Posterior cingulate gyrus (tissue), 11 donors: ENCODE measurements around the gene CREB3L1.

Experiments
- DNase-seq, 10 donors: peaks; one replicate each; pipeline versions ENCODE4 v3.0.0 to v3.0.0-alpha.2; 2020 to 2021; ENCODE audit warnings: mixed read lengths in 3 of 10
- intact Hi-C: fragments of 100-400 bp; cut with DNase I; formaldehyde crosslinking; loops from one replicate; pipeline ENCODE4 v1.15.1; 2023

The CREB3L1 gene

GRCh38 chr11:46337626-46338345 lies 60.3 kb downstream of the CREB3L1 start:
- no peak for DNase-seq
- intact Hi-C loops: no loop called here

GRCh38 chr11:46338636-46338987 lies 61.1 kb downstream of the CREB3L1 start:
- intact Hi-C loops: no loop called here
- no peak for DNase-seq

GRCh38 chr11:46338988-46339666 lies 61.7 kb downstream of the CREB3L1 start:
- intact Hi-C loops: no loop called here
- peak in 2 of 10 donors; percentile 84 to 91 for DNase-seq

GRCh38 chr11:46339816-46340215 lies 62.4 kb downstream of the CREB3L1 start:
- DNase-seq: no peak
- intact Hi-C loops: no loop called here

GRCh38 chr11:46341454-46341853 lies 64.0 kb downstream of the CREB3L1 start:
- DNase-seq: no peak
- intact Hi-C loops: no loop called here

- intact Hi-C loops: no loop called here
- peak in 1 of 10 donors; percentile 87 for DNase-seq
Measured at GRCh38 chr11:46342239-46342638, 64.8 kb downstream of the CREB3L1 start.

GRCh38 chr11:46343520-46343919 lies 66.1 kb downstream of the CREB3L1 start:
- intact Hi-C loops: no loop called here
- DNase-seq: no peak

GRCh38 chr11:46345131-46345597 lies 67.7 kb downstream of the CREB3L1 start:
- intact Hi-C loops: loop anchor here (5.0 kb wide), 1 partner anchor 103 kb away; no protein-coding TSS in a partner anchor
- DNase-seq: peak in 1 of 10 donors; percentile 79

GRCh38 chr11:46345881-46346484 lies 68.5 kb downstream of the CREB3L1 start:
- no peak for DNase-seq
- intact Hi-C loops: loop anchor here (5.0 kb wide), 1 partner anchor 104 kb away; no protein-coding TSS in a partner anchor

GRCh38 chr11:46346886-46347636 lies 69.6 kb downstream of the CREB3L1 start, which contains the start of gene DGKZ:
Gene DGKZ, plus strand, starts transcription at chr11:46347463. Its CDS starts 197 bp downstream, at chr11:46347660.
- intact Hi-C loops: loop anchor here (1.0 to 5.0 kb wide), 2 partner anchors 20 to 105 kb away; no protein-coding TSS in a partner anchor
- DNase-seq: peak; percentile 73 to 99 (median 89)

- intact Hi-C loops: loop anchor here (1.0 to 5.0 kb wide), 2 partner anchors 20 to 105 kb away; no protein-coding TSS in a partner anchor
- DNase-seq: peak in 2 of 10 donors; percentile 85 to 89
Measured at GRCh38 chr11:46347637-46348311, 70.3 kb downstream of the CREB3L1 start.

- intact Hi-C loops: loop anchor here (5.0 kb wide), 1 partner anchor 106 kb away; no protein-coding TSS in a partner anchor
- DNase-seq: no peak
Measured at GRCh38 chr11:46348566-46349401, 71.3 kb downstream of the CREB3L1 start.

- peak in 1 of 10 donors; percentile 70 for DNase-seq
- intact Hi-C loops: no loop called here
Measured at GRCh38 chr11:46350695-46351094, 73.2 kb downstream of the CREB3L1 start.

GRCh38 chr11:46351148-46351547 lies 73.7 kb downstream of the CREB3L1 start:
- intact Hi-C loops: no loop called here
- DNase-seq: peak in 1 of 10 donors; percentile 35

- intact Hi-C loops: loop anchor here (1.0 kb wide), 1 partner anchor 16 kb away; no protein-coding TSS in a partner anchor
- peak in 1 of 10 donors; percentile 46 for DNase-seq
Measured at GRCh38 chr11:46351606-46352005, 74.1 kb downstream of the CREB3L1 start.

GRCh38 chr11:46352063-46352841 lies 74.8 kb downstream of the CREB3L1 start:
- DNase-seq: peak in 8 of 10 donors; percentile 61 to 96 (median 70)
- intact Hi-C loops: loop anchor here (1.0 kb wide), 1 partner anchor 15 kb away; no protein-coding TSS in a partner anchor

- intact Hi-C loops: no loop called here
- DNase-seq: peak in 8 of 10 donors; percentile 60 to 95 (median 74)
Measured at GRCh38 chr11:46353698-46354097, 76.2 kb downstream of the CREB3L1 start.
